Measurements from ENCODE around the gene OR2Z1.

Gene OR2Z1, protein sequence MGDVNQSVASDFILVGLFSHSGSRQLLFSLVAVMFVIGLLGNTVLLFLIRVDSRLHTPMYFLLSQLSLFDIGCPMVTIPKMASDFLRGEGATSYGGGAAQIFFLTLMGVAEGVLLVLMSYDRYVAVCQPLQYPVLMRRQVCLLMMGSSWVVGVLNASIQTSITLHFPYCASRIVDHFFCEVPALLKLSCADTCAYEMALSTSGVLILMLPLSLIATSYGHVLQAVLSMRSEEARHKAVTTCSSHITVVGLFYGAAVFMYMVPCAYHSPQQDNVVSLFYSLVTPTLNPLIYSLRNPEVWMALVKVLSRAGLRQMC

DNA sequence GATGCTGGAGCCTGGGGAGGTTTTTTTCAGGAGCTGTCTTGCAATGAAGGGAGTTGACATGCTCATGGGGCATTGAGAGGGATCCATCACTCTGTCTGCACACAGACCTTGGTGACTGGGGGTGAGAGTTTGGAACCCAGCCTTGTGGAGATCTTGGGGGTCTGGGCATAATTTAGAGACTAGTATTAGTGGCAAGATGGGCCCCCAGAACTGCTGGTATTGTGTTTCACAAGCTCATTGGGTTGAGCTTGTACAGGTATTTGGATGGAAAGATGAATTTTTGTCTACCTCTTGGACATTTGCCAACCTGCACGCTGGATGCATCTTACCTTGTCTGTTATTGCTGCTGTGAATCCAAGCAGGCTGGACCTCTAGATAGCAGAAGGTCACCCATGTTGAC is at the start of gene OR2Z1:
Gene OR2Z1, plus strand, starts transcription at position 301 of the 400 bp plus-strand sequence. CDS start 9,395 bp downstream, outside the sequence.
- Mint-ChIP-seq H3K4me1 (ENCODE audit: low read depth) (no peaks in the 10 kb centered on the region), H3K9me3 (ENCODE audit: low read depth) (peaks cover 3% of the 10 kb centered on the region), H3K27me3 (peaks cover 8% of the 10 kb centered on the region), H3K36me3 (peaks cover 5% of the 10 kb centered on the region), H3K4me3 (no peak within 1 kb of the TSS), H3K27ac (no peak within 1 kb of the TSS)

DNA sequence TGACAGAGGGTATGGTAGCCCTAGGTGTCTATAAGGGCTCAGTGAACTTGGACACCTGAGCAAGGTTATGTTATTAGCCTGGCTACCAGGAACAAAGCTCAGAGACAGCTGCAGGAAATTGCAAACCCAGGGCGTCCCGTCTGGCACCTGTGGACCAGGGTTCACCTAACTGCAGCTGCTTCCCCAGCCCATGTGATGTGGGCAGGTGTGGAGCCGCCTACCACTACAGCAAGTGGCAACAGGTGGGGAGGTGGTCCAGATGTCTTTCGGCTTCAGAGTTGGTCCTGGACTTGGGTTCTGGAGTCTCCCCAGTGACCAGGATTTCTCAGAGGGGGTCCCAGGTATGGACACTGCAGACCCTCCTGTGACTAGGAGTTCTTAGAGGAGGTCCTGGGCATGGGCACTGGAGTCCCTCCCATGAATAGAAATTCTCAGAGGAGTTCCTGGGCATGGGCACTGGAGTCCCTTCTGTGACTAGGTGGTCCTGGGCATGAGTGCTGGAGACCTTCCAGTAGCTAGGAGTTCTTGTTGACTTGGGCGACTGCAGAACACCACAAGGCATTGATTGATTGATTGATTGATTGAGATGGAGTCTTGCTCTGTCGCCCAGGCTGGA is 48.0 kb upstream of the OR2Z1 start:
- Mint-ChIP-seq H3K27ac (no peak overlapping the region), H3K9me3 (ENCODE audit: low read depth) (no peaks in the 10 kb centered on the region)

GRCh38 chr19:8675066-8675465 is 46.4 kb upstream of the OR2Z1 start:
- H3K27ac Mint-ChIP-seq: no peak overlapping the region
- no peaks in the 10 kb centered on the region for H3K36me3 Mint-ChIP-seq
- no peaks in the 10 kb centered on the region for H3K27me3 Mint-ChIP-seq
- H3K9me3 Mint-ChIP-seq (ENCODE audit: low read depth): no peaks in the 10 kb centered on the region
- H3K4me1 Mint-ChIP-seq (ENCODE audit: low read depth): peaks cover 31% of the 10 kb centered on the region
- no peak overlapping the region for H3K4me3 Mint-ChIP-seq

More for the DNA sequence above, 48.0 kb upstream of the OR2Z1 start:
- Mint-ChIP-seq H3K4me3 (no peak overlapping the region), H3K36me3 (no peaks in the 10 kb centered on the region), H3K4me1 (ENCODE audit: low read depth) (peaks cover 38% of the 10 kb centered on the region), H3K27me3 (no peaks in the 10 kb centered on the region)

DNA sequence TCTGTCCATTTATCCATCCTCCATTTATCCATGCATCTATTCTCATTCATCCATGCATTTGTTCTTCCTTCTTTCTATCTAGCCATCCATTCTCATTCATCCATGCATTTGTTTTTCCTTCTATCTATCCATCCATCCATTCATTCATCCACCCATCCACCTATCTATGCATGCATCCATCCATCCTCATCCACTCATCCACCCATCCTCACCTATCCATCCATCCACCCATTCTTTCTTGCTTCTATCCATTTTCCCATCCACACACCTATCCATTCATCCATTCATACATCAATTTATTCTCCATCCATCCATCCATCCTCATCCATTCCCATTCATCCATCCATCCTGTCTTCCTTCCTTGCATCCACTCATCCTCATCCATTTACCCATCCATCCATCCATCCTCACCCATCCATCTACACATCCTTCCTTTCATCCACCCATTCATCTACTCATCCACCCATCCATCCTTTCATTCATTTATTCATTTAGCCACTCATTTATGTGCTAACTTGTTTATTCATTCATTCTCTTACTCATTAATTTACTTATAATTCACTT is 43.1 kb upstream of the OR2Z1 start:
- Mint-ChIP-seq H3K9me3 (ENCODE audit: low read depth) (no peaks in the 10 kb centered on the region), H3K4me3 (no peak overlapping the region), H3K4me1 (ENCODE audit: low read depth) (peaks cover 29% of the 10 kb centered on the region), H3K36me3 (no peaks in the 10 kb centered on the region), H3K27me3 (no peaks in the 10 kb centered on the region), H3K27ac (no peak overlapping the region)

DNA sequence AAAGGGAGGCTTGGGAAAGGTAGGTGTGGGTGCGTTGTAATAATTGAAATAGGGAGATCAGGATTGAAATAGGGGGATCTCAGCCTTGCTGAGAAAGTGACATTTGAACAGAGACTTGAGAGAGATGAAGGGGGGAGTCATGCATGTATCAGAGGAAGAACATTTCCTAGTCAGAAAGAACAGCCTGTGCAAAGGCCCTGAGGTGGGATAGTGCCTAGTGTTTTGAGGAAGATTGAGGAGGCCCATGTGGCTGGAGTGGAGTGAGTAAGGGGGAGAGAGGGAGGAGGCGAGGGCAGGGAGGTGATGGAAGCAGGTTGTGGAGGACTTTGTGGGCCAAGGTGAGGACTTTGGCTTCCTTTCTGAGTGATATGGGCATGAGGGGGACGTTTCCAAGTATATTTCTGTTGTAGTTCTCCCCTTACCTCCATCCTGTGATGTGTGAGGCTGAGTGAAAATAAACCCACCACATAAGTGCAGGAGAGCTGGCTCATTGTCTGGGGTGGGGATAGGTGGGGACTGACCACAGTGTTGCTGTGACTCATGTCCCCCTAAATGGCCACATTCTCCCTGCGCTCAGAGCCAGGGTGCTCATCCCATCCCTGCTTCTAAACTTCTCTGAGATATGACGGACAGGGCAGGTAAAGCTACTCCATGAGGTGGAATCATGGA is 40.6 kb upstream of the OR2Z1 start:
- H3K4me3 Mint-ChIP-seq: no peak overlapping the region
- peaks cover 11% of the 10 kb centered on the region for H3K4me1 Mint-ChIP-seq (ENCODE audit: low read depth)
- H3K27ac Mint-ChIP-seq: no peak overlapping the region
- no peaks in the 10 kb centered on the region for H3K27me3 Mint-ChIP-seq
- H3K9me3 Mint-ChIP-seq (ENCODE audit: low read depth): no peaks in the 10 kb centered on the region
- H3K36me3 Mint-ChIP-seq: no peaks in the 10 kb centered on the region

DNA sequence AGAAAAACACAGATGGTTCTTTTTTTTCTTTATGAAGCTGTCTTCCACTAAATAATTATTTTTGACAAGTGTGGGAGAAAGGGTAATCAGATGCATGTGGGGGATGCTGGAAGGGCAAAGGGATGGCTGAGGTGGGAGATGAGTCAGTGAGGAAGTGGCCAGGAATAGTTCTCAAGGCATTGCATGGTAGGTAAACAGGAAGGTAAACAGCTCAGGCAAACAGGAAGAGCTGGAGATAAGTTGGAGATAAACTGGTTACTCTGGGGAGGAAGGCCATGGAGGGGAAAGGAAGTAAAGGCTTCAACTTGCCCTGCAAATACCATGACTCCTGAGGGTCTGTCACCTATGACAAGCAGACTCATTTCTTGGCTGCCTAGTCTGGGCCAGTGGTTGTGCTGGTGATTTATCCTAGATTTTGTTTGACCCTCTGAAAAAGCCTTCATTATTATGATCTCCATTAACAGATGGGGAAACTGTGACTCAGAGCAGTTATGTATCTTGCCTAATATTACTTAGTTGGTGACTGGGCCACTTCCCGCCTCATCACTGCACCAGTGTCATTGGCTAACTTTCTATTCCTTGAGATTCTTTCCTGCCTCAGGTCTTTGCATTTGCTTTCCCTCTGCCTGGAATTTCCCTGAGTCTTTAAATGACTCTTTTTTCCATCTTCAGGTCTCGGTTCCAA is 39.9 kb upstream of the OR2Z1 start:
- no peak overlapping the region for H3K27ac Mint-ChIP-seq
- no peaks in the 10 kb centered on the region for H3K9me3 Mint-ChIP-seq (ENCODE audit: low read depth)
- peaks cover 10% of the 10 kb centered on the region for H3K4me1 Mint-ChIP-seq (ENCODE audit: low read depth)
- no peaks in the 10 kb centered on the region for H3K27me3 Mint-ChIP-seq
- H3K4me3 Mint-ChIP-seq: no peak overlapping the region
- no peaks in the 10 kb centered on the region for H3K36me3 Mint-ChIP-seq

- H3K36me3 Mint-ChIP-seq: no peaks in the 10 kb centered on the region
- no peaks in the 10 kb centered on the region for H3K27me3 Mint-ChIP-seq
- no peaks in the 10 kb centered on the region for H3K9me3 Mint-ChIP-seq (ENCODE audit: low read depth)
- H3K27ac Mint-ChIP-seq: no peak overlapping the region
- H3K4me3 Mint-ChIP-seq: no peak overlapping the region
- H3K4me1 Mint-ChIP-seq (ENCODE audit: low read depth): peaks cover 10% of the 10 kb centered on the region
Observed at GRCh38 chr19:8682472-8682871, 39.0 kb upstream of the OR2Z1 start.

DNA sequence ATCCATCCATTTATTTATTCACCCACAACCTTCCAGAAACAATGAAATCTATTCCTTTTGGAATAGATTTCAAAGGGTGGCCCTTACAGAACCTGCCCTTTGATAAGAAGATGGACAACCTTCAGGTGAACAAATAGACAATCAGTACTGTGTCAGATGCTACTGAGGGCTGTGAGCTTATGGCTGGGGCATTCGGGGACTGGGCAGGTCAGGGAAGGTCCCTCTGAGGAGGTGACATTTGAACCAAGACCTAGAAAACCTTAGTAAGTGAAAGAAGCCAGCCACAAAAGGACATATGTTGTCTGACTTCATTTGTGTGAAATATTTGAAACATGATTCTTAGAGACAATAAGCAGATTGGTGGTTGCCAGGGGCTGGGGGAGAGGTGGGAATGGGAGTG is 38.5 kb upstream of the OR2Z1 start:
- H3K27ac Mint-ChIP-seq: no peak overlapping the region
- H3K4me1 Mint-ChIP-seq (ENCODE audit: low read depth): peaks cover 10% of the 10 kb centered on the region
- H3K27me3 Mint-ChIP-seq: no peaks in the 10 kb centered on the region

DNA sequence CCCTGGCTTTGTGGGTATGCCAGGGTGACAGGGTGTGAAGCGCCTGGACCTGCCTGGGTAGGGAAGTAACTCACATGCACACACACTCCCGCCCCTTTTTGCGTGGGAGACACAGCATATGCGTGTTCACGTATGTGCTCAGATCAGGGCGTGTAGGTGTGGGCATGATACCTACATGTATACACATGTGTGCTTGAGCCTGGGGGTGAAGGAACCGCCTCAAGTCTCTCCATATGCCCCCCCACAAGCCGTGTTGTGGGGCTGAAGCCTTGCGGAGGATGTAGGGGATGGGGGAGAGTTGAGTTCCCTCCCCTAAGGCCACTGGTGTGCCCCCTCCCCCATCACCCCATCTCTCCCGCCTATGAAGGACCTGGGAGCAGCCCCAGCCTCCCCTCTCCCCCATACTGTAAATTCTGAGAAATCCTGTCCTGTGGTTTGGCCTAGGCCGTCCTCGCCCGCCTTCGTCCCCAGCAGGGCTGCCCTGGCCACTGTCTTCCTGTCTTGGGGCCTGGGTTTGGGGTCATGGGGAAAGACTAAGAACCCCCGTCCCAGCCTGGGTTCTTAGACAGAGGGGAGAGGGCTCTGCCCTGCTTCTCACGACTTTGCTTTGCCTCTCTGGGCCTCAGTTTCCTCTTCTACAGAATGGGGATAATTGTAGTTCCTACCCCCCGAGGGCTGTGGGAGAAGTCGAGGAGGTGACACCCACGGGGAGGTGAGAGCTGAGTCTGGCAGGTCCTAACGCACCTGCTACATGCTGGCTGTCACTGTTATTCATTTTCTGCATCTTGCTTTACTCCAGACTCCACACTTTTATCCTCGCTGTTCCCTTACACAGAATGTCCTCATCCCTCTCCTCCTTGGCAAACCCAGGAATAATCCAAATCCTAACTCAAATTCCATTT is 37.2 kb upstream of the OR2Z1 start:
- no peaks in the 10 kb centered on the region for H3K36me3 Mint-ChIP-seq
- H3K9me3 Mint-ChIP-seq (ENCODE audit: low read depth): no peaks in the 10 kb centered on the region
- H3K4me1 Mint-ChIP-seq (ENCODE audit: low read depth): peaks cover 10% of the 10 kb centered on the region
- no peaks in the 10 kb centered on the region for H3K27me3 Mint-ChIP-seq
- H3K27ac Mint-ChIP-seq: no peak overlapping the region
- H3K4me3 Mint-ChIP-seq: no peak overlapping the region

More for the DNA sequence above, 38.5 kb upstream of the OR2Z1 start:
- Mint-ChIP-seq H3K36me3 (no peaks in the 10 kb centered on the region), H3K4me3 (no peak overlapping the region), H3K9me3 (ENCODE audit: low read depth) (no peaks in the 10 kb centered on the region)

DNA sequence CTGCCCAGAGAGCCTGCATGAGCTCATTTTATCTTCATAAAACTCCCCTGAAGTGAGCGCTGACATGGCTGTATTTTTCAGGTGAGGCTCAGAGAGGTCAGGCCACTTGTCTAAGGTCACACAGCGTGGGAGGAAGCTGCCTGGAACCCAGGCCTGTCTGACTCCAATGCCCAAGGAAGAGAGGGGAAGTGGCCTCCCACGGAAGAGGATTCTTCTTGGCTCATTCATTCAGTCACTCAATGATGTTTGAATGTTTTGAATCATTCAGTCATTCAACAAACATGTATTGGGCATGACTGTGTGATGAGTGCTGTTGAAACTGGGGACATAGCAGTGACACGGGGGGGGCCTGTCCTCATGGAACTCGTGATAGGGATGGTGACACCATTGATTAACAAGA is 34.9 kb upstream of the OR2Z1 start:
- Mint-ChIP-seq H3K27ac (no peak overlapping the region), H3K27me3 (no peaks in the 10 kb centered on the region), H3K4me3 (no peak overlapping the region), H3K9me3 (ENCODE audit: low read depth) (no peaks in the 10 kb centered on the region), H3K4me1 (ENCODE audit: low read depth) (peaks cover 2% of the 10 kb centered on the region), H3K36me3 (no peaks in the 10 kb centered on the region)

GRCh38 chr19:8688930-8689329 is 32.5 kb upstream of the OR2Z1 start:
- no peak overlapping the region for H3K27ac Mint-ChIP-seq
- H3K4me3 Mint-ChIP-seq: no peak overlapping the region
- peaks cover 3% of the 10 kb centered on the region for H3K4me1 Mint-ChIP-seq (ENCODE audit: low read depth)
- no peaks in the 10 kb centered on the region for H3K27me3 Mint-ChIP-seq
- no peaks in the 10 kb centered on the region for H3K36me3 Mint-ChIP-seq
- no peaks in the 10 kb centered on the region for H3K9me3 Mint-ChIP-seq (ENCODE audit: low read depth)

DNA sequence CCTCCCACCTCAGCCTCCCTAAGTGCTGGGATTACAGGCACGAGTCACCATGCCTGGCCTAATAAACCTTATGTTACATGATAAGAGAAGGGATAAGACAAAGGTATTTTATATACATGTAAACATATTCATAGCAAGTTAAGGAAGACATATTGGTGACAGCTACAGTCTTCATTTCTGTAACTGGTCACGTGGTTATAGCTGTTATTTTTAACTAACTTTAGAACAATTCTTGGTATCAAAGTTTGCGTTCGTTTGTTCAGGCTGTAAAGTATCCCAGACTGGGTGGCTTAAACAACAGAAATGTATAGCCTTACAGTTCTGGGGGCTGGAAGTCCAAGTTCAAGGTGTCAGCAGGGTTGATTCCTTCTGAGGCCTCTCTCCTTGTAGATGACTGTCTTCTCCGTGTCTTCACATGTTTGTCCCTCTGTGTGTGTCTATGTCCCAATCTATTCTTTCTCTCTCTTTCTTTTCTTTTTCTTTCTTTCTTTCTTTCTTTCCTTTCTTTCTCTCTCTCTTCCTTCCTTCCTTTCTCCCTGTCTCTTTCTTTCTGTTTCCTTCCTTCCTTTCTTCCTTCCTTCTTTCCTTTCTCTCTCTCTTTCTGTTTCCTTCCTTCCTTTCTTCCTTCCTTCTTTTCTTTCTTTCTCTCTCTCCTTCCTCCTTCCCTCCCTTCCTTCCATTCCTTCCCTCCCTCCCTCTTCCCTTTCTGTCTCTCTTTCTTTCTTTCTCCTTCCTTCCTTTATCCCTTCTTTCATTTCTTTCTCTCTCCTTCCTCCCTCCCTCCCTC is 30.5 kb upstream of the OR2Z1 start:
- Mint-ChIP-seq H3K27ac (no peak overlapping the region), H3K4me1 (ENCODE audit: low read depth) (peaks cover 14% of the 10 kb centered on the region)

DNA sequence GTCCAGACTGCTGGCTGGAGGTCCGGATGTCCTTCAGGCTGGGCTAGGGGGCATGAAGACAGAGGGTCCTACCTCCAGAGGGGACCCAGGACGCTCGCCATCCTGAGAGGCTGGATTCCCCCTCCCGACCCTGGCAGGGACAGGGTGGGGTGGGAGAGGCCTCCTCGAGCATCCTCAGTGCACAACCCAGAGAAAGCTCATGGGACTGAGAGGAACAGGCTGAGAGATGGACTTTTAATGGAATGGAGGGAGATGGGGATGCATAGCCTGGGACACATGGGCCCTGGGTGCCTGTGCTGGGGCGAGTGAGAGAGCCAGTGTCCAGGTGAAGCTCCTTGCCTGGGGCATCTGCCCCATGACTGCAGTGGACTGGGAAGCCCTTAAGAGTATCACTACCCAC is 25.9 kb upstream of the OR2Z1 start:
- Mint-ChIP-seq H3K4me3 (no peak overlapping the region), H3K27me3 (no peaks in the 10 kb centered on the region), H3K4me1 (ENCODE audit: low read depth) (peaks cover 33% of the 10 kb centered on the region), H3K9me3 (ENCODE audit: low read depth) (no peaks in the 10 kb centered on the region), H3K36me3 (no peaks in the 10 kb centered on the region), H3K27ac (no peak overlapping the region)

More for the DNA sequence above, 30.5 kb upstream of the OR2Z1 start:
- Mint-ChIP-seq H3K36me3 (no peaks in the 10 kb centered on the region), H3K27me3 (no peaks in the 10 kb centered on the region), H3K4me3 (no peak overlapping the region), H3K9me3 (ENCODE audit: low read depth) (no peaks in the 10 kb centered on the region)
